ENCODE data around the gene ZNF668. TPM values are rescaled to one million over a fixed set of nuclear protein-coding genes. Genes with fewer than 3 reads are reported as not detected.
A peak's percentile ranks its signal among the peaks of the same experiment; 100 is the strongest.

The ZNF668 gene
- total and polyA plus RNA-seq, 2 donors (not counting 1 experiment from before 2014, with no cell fraction given): 8.1 to 12.1 TPM

- TF ChIP-seq EZH2 (IDR thresholded peaks at IDR 0.05; ENCODE audit: low read length, missing control alignments): no peak
- TF ChIP-seq CTCF (conservative IDR thresholded peaks at IDR 0.05 in 1 of 2, IDR thresholded peaks at IDR 0.05 in 1 of 2; ENCODE audit: low read depth in 1 of 2, low read length in 2 of 2): no peak
- peaks cover 21% of the 10 kb centered on the region for H3K79me2 ChIP-seq (ENCODE audit: control insufficient read depth, insufficient read depth, low read length)
- H3K27me3 ChIP-seq (ENCODE audit: control insufficient read depth, insufficient read depth, low read length): no peaks in the 10 kb centered on the region
- H2AFZ ChIP-seq (ENCODE audit: low read length): peak within 1 kb of the TSS; percentile 85
- H3K4me3 ChIP-seq (replicated peaks in 1 of 4; ENCODE audit: control extremely low read depth in 1 of 4, insufficient read depth in 1 of 4, low read depth in 3 of 4, low read length in 4 of 4): peak within 1 kb of the TSS; percentile 85 to 99 (median 90)
- H3K36me3 ChIP-seq (ENCODE audit: control insufficient read depth, insufficient read depth, low read length): peaks cover 6% of the 10 kb centered on the region
- DNase-seq (ENCODE audit: low read depth in 2 of 2): peak; percentile 97
- H3K9me3 ChIP-seq (ENCODE audit: control insufficient read depth, insufficient read depth, low read depth, low read length): no peaks in the 10 kb centered on the region
- H3K4me1 ChIP-seq (ENCODE audit: control insufficient read depth, extremely low read depth, insufficient read depth, low read length): peaks cover 3% of the 10 kb centered on the region
- no peaks in the 10 kb centered on the region for H4K20me1 ChIP-seq (ENCODE audit: control insufficient read depth, extremely low read depth, insufficient read depth, low read length)
- peak within 1 kb of the TSS; percentile 97 for H3K4me2 ChIP-seq (ENCODE audit: extremely low read depth, insufficient read depth, low read length)
- peak within 1 kb of the TSS; percentile 84 for H3K9ac ChIP-seq (ENCODE audit: insufficient read depth, low read length)
- H3K27ac ChIP-seq (ENCODE audit: insufficient read depth, low read length): peak within 1 kb of the TSS; percentile 78
Measured at GRCh38 chr16:31094424-31095120, 20.5 kb upstream of the ZNF668 start, which contains the start of gene VKORC1. VKORC1 (minus strand) TSS chr16:31094797; CDS start chr16:31094729, 68 bp downstream.

GRCh38 chr16:31094088-31094423 lies 20.0 kb upstream of the ZNF668 start:
- Histone ChIP-seq H3K4me3 (replicated peaks in 1 of 4; ENCODE audit: control extremely low read depth in 1 of 4, insufficient read depth in 1 of 4, low read depth in 3 of 4, low read length in 4 of 4) (peak overlapping the region; percentile 85 to 99 (median 90)), H3K4me2 (ENCODE audit: extremely low read depth, insufficient read depth, low read length) (peak overlapping the region; percentile 97), H3K9me3 (ENCODE audit: control insufficient read depth, insufficient read depth, low read depth, low read length) (no peaks in the 10 kb centered on the region), H2AFZ (ENCODE audit: low read length) (peak overlapping the region; percentile 85), H4K20me1 (ENCODE audit: control insufficient read depth, extremely low read depth, insufficient read depth, low read length) (no peaks in the 10 kb centered on the region), H3K9ac (ENCODE audit: insufficient read depth, low read length) (peak overlapping the region; percentile 84), H3K27me3 (ENCODE audit: control insufficient read depth, insufficient read depth, low read length) (no peaks in the 10 kb centered on the region), H3K27ac (ENCODE audit: insufficient read depth, low read length) (peak overlapping the region; percentile 78), H3K4me1 (ENCODE audit: control insufficient read depth, extremely low read depth, insufficient read depth, low read length) (peaks cover 3% of the 10 kb centered on the region), H3K79me2 (ENCODE audit: control insufficient read depth, insufficient read depth, low read length) (peaks cover 21% of the 10 kb centered on the region), H3K36me3 (ENCODE audit: control insufficient read depth, insufficient read depth, low read length) (peaks cover 8% of the 10 kb centered on the region)
- TF ChIP-seq EZH2 (IDR thresholded peaks at IDR 0.05; ENCODE audit: low read length, missing control alignments): no peak
- TF ChIP-seq CTCF (conservative IDR thresholded peaks at IDR 0.05 in 1 of 2, IDR thresholded peaks at IDR 0.05 in 1 of 2; ENCODE audit: low read depth in 1 of 2, low read length in 2 of 2): no peak
- peak in 1 of 2 donors; percentile 7 for DNase-seq (ENCODE audit: low read depth in 2 of 2)

DNA sequence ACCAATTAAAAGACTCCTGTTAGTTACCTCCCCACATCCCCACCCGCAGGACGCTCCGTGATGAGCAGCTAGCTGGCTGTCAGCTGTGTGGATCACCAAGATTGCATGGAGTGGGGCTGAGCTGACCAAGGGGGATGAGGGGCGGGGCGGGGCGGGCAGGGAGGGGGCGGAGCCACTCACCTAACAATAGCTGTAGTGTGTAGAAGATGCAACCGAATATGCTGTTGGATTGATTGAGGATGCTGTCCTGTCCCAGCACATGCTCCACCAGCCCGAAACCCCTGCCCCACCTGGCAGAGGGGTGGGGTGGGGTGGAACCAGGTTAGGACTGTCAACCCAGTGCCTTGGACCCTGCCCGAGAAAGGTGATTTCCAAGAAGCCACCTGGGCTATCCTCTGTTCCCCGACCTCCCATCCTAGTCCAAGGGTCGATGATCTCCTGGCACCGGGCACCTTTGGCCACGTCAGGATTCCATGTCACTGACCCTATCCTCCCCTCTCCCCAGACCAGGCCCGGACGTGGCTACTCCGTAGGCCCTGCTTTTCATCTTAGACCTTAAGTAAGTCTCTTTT lies 19.2 kb upstream of the ZNF668 start:
- Histone ChIP-seq H3K4me1 (ENCODE audit: control insufficient read depth, extremely low read depth, insufficient read depth, low read length) (peaks cover 3% of the 10 kb centered on the region), H3K36me3 (ENCODE audit: control insufficient read depth, insufficient read depth, low read length) (peaks cover 10% of the 10 kb centered on the region), H3K9ac (ENCODE audit: insufficient read depth, low read length) (no peak overlapping the region), H4K20me1 (ENCODE audit: control insufficient read depth, extremely low read depth, insufficient read depth, low read length) (no peaks in the 10 kb centered on the region), H3K27ac (ENCODE audit: insufficient read depth, low read length) (no peak overlapping the region), H3K4me3 (replicated peaks in 1 of 4; ENCODE audit: control extremely low read depth in 1 of 4, insufficient read depth in 1 of 4, low read depth in 3 of 4, low read length in 4 of 4) (peak overlapping the region; percentile 57 to 99 (median 86)), H2AFZ (ENCODE audit: low read length) (no peak overlapping the region), H3K9me3 (ENCODE audit: control insufficient read depth, insufficient read depth, low read depth, low read length) (no peaks in the 10 kb centered on the region), H3K27me3 (ENCODE audit: control insufficient read depth, insufficient read depth, low read length) (no peaks in the 10 kb centered on the region), H3K79me2 (ENCODE audit: control insufficient read depth, insufficient read depth, low read length) (peaks cover 21% of the 10 kb centered on the region), H3K4me2 (ENCODE audit: extremely low read depth, insufficient read depth, low read length) (peak overlapping the region; percentile 96)
- TF ChIP-seq EZH2 (IDR thresholded peaks at IDR 0.05; ENCODE audit: low read length, missing control alignments) (no peak), CTCF (conservative IDR thresholded peaks at IDR 0.05 in 1 of 2, IDR thresholded peaks at IDR 0.05 in 1 of 2; ENCODE audit: low read depth in 1 of 2, low read length in 2 of 2) (no peak)
- DNase-seq (ENCODE audit: low read depth in 2 of 2): peak in 1 of 2 donors; percentile 41

Measured in fibroblast of lung (primary cell).